H1 (cell line): ENCODE results near the gene GAN. TPM values are rescaled to one million over a fixed set of nuclear protein-coding genes. Genes with fewer than 3 reads are reported as not detected.

Source experiments
- CTCF ChIA-PET: fragments of 300-600 bp; sonication (Branson Sonifier 250); formaldehyde crosslinking; loops from one replicate; lab custom pipeline; 2021; ENCODE audit not compliant: partially characterized antibody; lab: Charles Lee
- POLR2A ChIA-PET: fragments of 300-600 bp; sonication (Branson Sonifier 250); formaldehyde crosslinking; loops from one replicate; lab custom pipeline; 2021; ENCODE audit warnings: inconsistent platforms; ENCODE audit not compliant: partially characterized antibody; lab: Charles Lee
- DNase-seq, 2 experiments: peaks; one replicate each; pipeline versions ENCODE4 v3.0.0 to v3.0.0-alpha.2; 2010 to 2022; ENCODE audit warnings: low spot score in 2 of 2, low read depth in 1 of 2, mixed read lengths in 1 of 2
- FAIRE-seq: peaks from 2 replicates; lab custom pipeline; 2011; peaks lifted over from hg19 to GRCh38; lab: Jason Lieb, UNC
- H2AFZ ChIP-seq: 2 replicates; pipeline ENCODE4 v1.8.1; 2012; ENCODE audit warnings: low read length, inconsistent platforms
- H2AK5ac ChIP-seq: 2 replicates; pipeline ENCODE4 v1.6.1; 2013; ENCODE audit warnings: low read depth, low read length
- H2BK120ac ChIP-seq: replicated peaks from 2 replicates; pipeline ENCODE3; 2013; ENCODE audit warnings: low read depth, low read length, inconsistent platforms
- H2BK12ac ChIP-seq: 2 replicates; pipeline ENCODE4 v1.6.1; 2013; ENCODE audit warnings: low read depth, low read length
- H2BK15ac ChIP-seq: 2 replicates; pipeline ENCODE4 v1.6.1; 2013; ENCODE audit warnings: low read length
- H2BK20ac ChIP-seq: 2 replicates; pipeline ENCODE4 v1.6.1; 2013; ENCODE audit warnings: low read length
- H2BK5ac ChIP-seq: 2 replicates; pipeline ENCODE4 v1.6.1; 2013; ENCODE audit warnings: low read depth, low read length
- H3K14ac ChIP-seq: 2 replicates; pipeline ENCODE4 v1.6.1; 2013; ENCODE audit warnings: inconsistent platforms; ENCODE audit not compliant: insufficient read length
- H3K18ac ChIP-seq: 2 replicates; pipeline ENCODE4 v1.6.1; 2013; ENCODE audit warnings: low read length; ENCODE audit errors: extremely low read depth
- H3K23ac ChIP-seq: 2 replicates; pipeline ENCODE4 v1.6.1; 2013; ENCODE audit warnings: inconsistent platforms; ENCODE audit not compliant: insufficient read length
- H3K23me2 ChIP-seq: 2 replicates; pipeline ENCODE4 v1.6.1; 2013; ENCODE audit warnings: low read depth, low read length
- H3K27ac ChIP-seq: 2 replicates; pipeline ENCODE4 v1.6.1; 2011; ENCODE audit warnings: low read depth, low read length, inconsistent platforms
- H3K27me3 ChIP-seq, 4 experiments: replicated peaks in 1 of 4; 1 replicate in 1 of 4; 2 replicates in 3 of 4; pipeline versions ENCODE4 v1.6.1 to v1.8.1; 2011 to 2013; ENCODE audit warnings: low read length in 3 of 4, mild to moderate bottlenecking in 3 of 4, inconsistent platforms in 2 of 4, mixed read lengths in 2 of 4, moderate library complexity in 1 of 4; ENCODE audit not compliant: control insufficient read depth in 3 of 4, insufficient read depth in 3 of 4; ENCODE audit errors: extremely low read depth in 1 of 4
- H3K36me3 ChIP-seq, 4 experiments: 2 replicates each; pipeline versions ENCODE4 v1.6.1 to v1.8.1; 2011 to 2013; ENCODE audit warnings: mild to moderate bottlenecking in 4 of 4, low read length in 3 of 4, moderate library complexity in 2 of 4, control low read depth in 1 of 4, inconsistent platforms in 1 of 4; ENCODE audit not compliant: insufficient read depth in 4 of 4, control insufficient read depth in 2 of 4
- H3K4ac ChIP-seq: replicated peaks from 2 replicates; pipeline ENCODE3; 2013; ENCODE audit warnings: low read length, low read depth, mixed read lengths, inconsistent platforms; ENCODE audit not compliant: insufficient read length
- H3K4me1 ChIP-seq, 4 experiments: replicated peaks in 1 of 4; 1 replicate in 1 of 4; 2 replicates in 3 of 4; pipeline versions ENCODE4 v1.6.1 to v1.8.1; 2011 to 2013; ENCODE audit warnings: low read length in 3 of 4, inconsistent platforms in 2 of 4, mixed read lengths in 1 of 4; ENCODE audit not compliant: insufficient read depth in 4 of 4, control insufficient read depth in 3 of 4
- H3K4me2 ChIP-seq, 2 experiments: 2 replicates each; pipeline versions ENCODE4 v1.6.1 to v1.8.1; 2011 to 2013; ENCODE audit warnings: low read depth in 2 of 2, low read length in 2 of 2, control low read depth in 1 of 2, inconsistent platforms in 1 of 2, mild to moderate bottlenecking in 1 of 2; ENCODE audit not compliant: insufficient read depth in 1 of 2
- H3K4me3 ChIP-seq, 4 experiments: fragments of 200-600, 300-600 bp in 1 of 4; sonication (generic), shearing (Covaris generic), sonication (Bioruptor Twin) in 1 of 4; 2 replicates each; pipeline versions ENCODE4 v1.5.1 to v1.8.1; 2011 to 2016; ENCODE audit warnings: low read length in 4 of 4, low read depth in 3 of 4, control low read depth in 2 of 4, inconsistent platforms in 2 of 4, mild to moderate bottlenecking in 2 of 4, mixed read lengths in 1 of 4, moderate library complexity in 1 of 4; ENCODE audit not compliant: insufficient read depth in 2 of 4; ENCODE audit errors: extremely low read depth in 1 of 4
- H3K56ac ChIP-seq: replicated peaks from 2 replicates; pipeline ENCODE3; 2013; ENCODE audit warnings: low read depth, mild to moderate bottlenecking, mixed read lengths, low read length, inconsistent platforms; ENCODE audit not compliant: insufficient read length
- H3K79me1 ChIP-seq: 2 replicates; pipeline ENCODE4 v1.6.1; 2013; ENCODE audit warnings: low read depth, low read length, control low read depth
- H3K79me2 ChIP-seq, 2 experiments: 2 replicates each; pipeline versions ENCODE4 v1.6.1 to v1.8.1; 2012 to 2013; ENCODE audit warnings: low read length in 2 of 2, mild to moderate bottlenecking in 2 of 2, inconsistent platforms in 1 of 2; ENCODE audit not compliant: insufficient read depth in 2 of 2, control insufficient read depth in 1 of 2
- H3K9ac ChIP-seq, 4 experiments: replicated peaks in 1 of 4; 1 replicate in 1 of 4; 2 replicates in 3 of 4; pipeline versions ENCODE4 v1.6.1 to v1.8.1; 2011 to 2013; ENCODE audit warnings: low read depth in 3 of 4, low read length in 3 of 4, control low read depth in 2 of 4, mild to moderate bottlenecking in 2 of 4, moderate library complexity in 2 of 4, inconsistent platforms in 1 of 4; ENCODE audit errors: extremely low read depth in 1 of 4
- H3K9me3 ChIP-seq, 2 experiments: 2 replicates each; pipeline versions ENCODE4 v1.6.1 to v1.8.1; 2012 to 2013; ENCODE audit warnings: mild to moderate bottlenecking in 2 of 2, moderate library complexity in 2 of 2, control low read depth in 1 of 2, inconsistent platforms in 1 of 2, low read depth in 1 of 2, low read length in 1 of 2, mixed read lengths in 1 of 2; ENCODE audit not compliant: insufficient read depth in 2 of 2
- H4K20me1 ChIP-seq, 2 experiments: replicated peaks in 1 of 2; 2 replicates each; pipeline versions ENCODE3 to v1.8.1; 2011 to 2013; ENCODE audit warnings: inconsistent platforms in 2 of 2, low read length in 2 of 2, mild to moderate bottlenecking in 1 of 2; ENCODE audit not compliant: insufficient read depth in 2 of 2, control insufficient read depth in 1 of 2
- H4K5ac ChIP-seq: 2 replicates; pipeline ENCODE4 v1.6.1; 2013; ENCODE audit warnings: low read length, low read depth, mixed read lengths, inconsistent platforms; ENCODE audit not compliant: insufficient read length
- H4K8ac ChIP-seq: 2 replicates; pipeline ENCODE4 v1.8.0; 2013; ENCODE audit warnings: mild to moderate bottlenecking, moderate library complexity, low read length, inconsistent platforms; ENCODE audit not compliant: insufficient read depth; ENCODE audit errors: extremely low read depth
- H4K91ac ChIP-seq: replicated peaks from 2 replicates; pipeline ENCODE3; 2013; ENCODE audit warnings: low read length, mixed read lengths, inconsistent platforms; ENCODE audit not compliant: insufficient read length
- BRCA1 ChIP-seq: IDR thresholded peaks from 2 replicates; pipeline ENCODE4 v1.6.1; 2012; ENCODE audit warnings: low read depth, low read length, improper control_type of control experiment
- CBX8 ChIP-seq: fragments of 300-800, 300-1000 bp; sonication (generic); IDR thresholded peaks from 2 replicates; pipeline ENCODE4 v1.7.1; 2016; ENCODE audit warnings: low read depth, low read length, borderline replicate concordance
- CHD2 ChIP-seq: IDR thresholded peaks from 2 replicates; pipeline ENCODE4 v1.6.1; 2012; ENCODE audit warnings: low read length, improper control_type of control experiment
- CTCF ChIP-seq, 3 experiments: IDR thresholded peaks; 1 replicate in 2 of 3; 2 replicates in 1 of 3; pipeline versions ENCODE4 v1.5.1 to v1.6.1; 2011; ENCODE audit warnings: low read length in 3 of 3, mild to moderate bottlenecking in 3 of 3, inconsistent platforms in 2 of 3, low read depth in 1 of 3, moderate library complexity in 1 of 3; ENCODE audit not compliant: insufficient read depth in 1 of 3; ENCODE audit errors: control extremely low read depth in 1 of 3
- HDAC6 ChIP-seq: IDR thresholded peaks from one replicate; pipeline ENCODE4 v1.7.1; 2012; ENCODE audit warnings: low read depth, mild to moderate bottlenecking, inconsistent platforms, low read length, moderate library complexity
- KDM5A ChIP-seq: fragments of 200-600 bp; IDR thresholded peaks from 2 replicates; pipeline ENCODE4 v1.7.1; 2012; ENCODE audit warnings: mild to moderate bottlenecking, low read length, inconsistent platforms, mixed read lengths
- RNF2 ChIP-seq: fragments of 200-900, 300-1000 bp; sonication (generic); IDR thresholded peaks from 2 replicates; pipeline ENCODE4 v1.7.1; 2016; ENCODE audit warnings: borderline replicate concordance, low read depth, mild to moderate bottlenecking, antibody characterized with exemption, low read length; ENCODE audit not compliant: poor library complexity, severe bottlenecking; ENCODE audit errors: missing control alignments
- SIX5 ChIP-seq: IDR thresholded peaks from 2 replicates; pipeline ENCODE4 v1.6.1; 2011; ENCODE audit warnings: mild to moderate bottlenecking, low read depth, low read length
- SRF ChIP-seq: IDR thresholded peaks from 2 replicates; pipeline ENCODE4 v1.6.1; 2011; ENCODE audit warnings: mild to moderate bottlenecking, low read depth, low read length, moderate library complexity
- SUZ12 ChIP-seq: fragments of 200-600 bp; sonication (generic); IDR thresholded peaks from 2 replicates; pipeline ENCODE4 v1.6.1; 2012; ENCODE audit warnings: mild to moderate bottlenecking, inconsistent platforms, low read length, moderate library complexity, mixed read lengths
- TCF12 ChIP-seq: IDR thresholded peaks from 2 replicates; pipeline ENCODE4 v1.6.1; 2011; ENCODE audit warnings: low read depth, mild to moderate bottlenecking, low read length
- TEAD4 ChIP-seq: IDR thresholded peaks from 2 replicates; pipeline ENCODE4 v1.6.1; 2012; ENCODE audit warnings: low read depth, low read length, inconsistent platforms, mixed read lengths
- WGBS, 2 experiments: shearing (Covaris generic) in 1 of 2; methylation state at CpG; one replicate each; pipeline versions ENCODE4 v1.1.6 to v1.1.7; 2013 to 2015; ENCODE audit warnings: low lambda C conversion rate in 2 of 2, mixed read lengths in 2 of 2, inconsistent platforms in 1 of 2, low coverage in 1 of 2, missing lambda C conversion rate in 1 of 2; ENCODE audit not compliant: insufficient replicate concordance in 2 of 2, insufficient coverage in 1 of 2, insufficient read length in 1 of 2; ENCODE audit errors: extremely low coverage in 1 of 2, missing lambda C conversion rate in 1 of 2; 5-methylcytosine and 5-hydroxymethylcytosine counted together
- polyA plus RNA-seq, 7 experiments: library from polyadenylated mRNA; depleted of rRNA in 3 of 7; stranded (reverse) in 5 of 7; unstranded in 2 of 7; fragments of >200 nt in 5 of 7; fragments of 200-250 nt in 2 of 7; gene quantifications; 1 replicate in 5 of 7; 2 replicates in 1 of 7; 4 replicates in 1 of 7; pipeline versions ENCODE4 v1.2.1 to v1.2.3, GENCODE V29; 2011 to 2013; ENCODE audit warnings: missing spikeins in 2 of 7, mixed read lengths in 2 of 7
- total RNA-seq: library from RNA; stranded (reverse); fragmentation: NEBNext Ultra II Directional; extraction: Animal tissue kit (Norgen Biotek cat#: 25700); gene quantifications from 2 replicates; pipeline ENCODE4 v1.2.1, GENCODE V29; 2021

GAN gene
- total and polyA plus RNA-seq, 2 of the 8 experiments (the other 6 are each of a cell fraction or from before 2014, with no cell fraction given) = 4.5 to 23.9 TPM

- H3K56ac ChIP-seq = no peak overlapping the region
- no peak for FAIRE-seq
- H3K9me3 ChIP-seq = 0 out of 4 replicates have a peak, but pooled peaks cover 0 to 4% of the 10 kb centered on the region in 2 experiments
- ChIA-PET POLR2A (no interaction called here), CTCF (interaction anchor here (0.6 to 2.9 kb wide), 24 partner anchors 17 to 361 kb away, joined by 3 to 24 read pairs (median 3); no protein-coding TSS in a partner anchor)
- H3K4me2 ChIP-seq = peak overlapping the region in 1 of 2 experiments; percentile 78; a peak in 1 of 4 replicates
- H3K27ac ChIP-seq = no peak overlapping the region
- H3K23me2 ChIP-seq = no peaks in the 10 kb centered on the region
- H2BK120ac ChIP-seq = no peak overlapping the region
- H2BK5ac ChIP-seq = no peak overlapping the region
- H4K8ac ChIP-seq = peak overlapping the region; percentile 85; the same call in 1 of the 2 replicates
- H3K14ac ChIP-seq = no peak overlapping the region
- DNase-seq = no peak
- H3K27me3 ChIP-seq = no peaks in the 10 kb centered on the region; a peak in 2 of 7 replicates
- no peak overlapping the region for H2BK12ac ChIP-seq
- peaks cover 0 to 5% (median 2%) of the 10 kb centered on the region in 4 experiments; a peak in 4 of 7 replicates for H3K4me1 ChIP-seq
- no peak overlapping the region for H2BK15ac ChIP-seq
- H3K18ac ChIP-seq = no peak overlapping the region
- peak overlapping the region in 1 of 4 experiments; percentile 49; a peak in 1 of 8 replicates for H3K4me3 ChIP-seq
- no peak overlapping the region for H2AK5ac ChIP-seq
- H3K4ac ChIP-seq = no peak overlapping the region
- no peaks in the 10 kb centered on the region for H4K20me1 ChIP-seq
- H3K79me1 ChIP-seq = no peaks in the 10 kb centered on the region
- H4K91ac ChIP-seq = no peak overlapping the region
- no peak overlapping the region for H2AFZ ChIP-seq
- no peak overlapping the region for H2BK20ac ChIP-seq
- H3K23ac ChIP-seq = no peak overlapping the region
- H3K79me2 ChIP-seq = no peaks in the 10 kb centered on the region
- no peak overlapping the region for H3K9ac ChIP-seq
- H4K5ac ChIP-seq = no peak overlapping the region
- WGBS, 2 experiments = 25% methylated on average over 4 of the region's 5 CpGs; no CpG with 5 or more reads in 1 of the 2 experiments
- H3K36me3 ChIP-seq = no peaks in the 10 kb centered on the region
- TF ChIP-seq CHD2 (no peak), HDAC6 (no peak), BRCA1 (no peak), CBX8 (no peak), SRF (no peak), KDM5A (no peak), SUZ12 (no peak), CTCF (IDR thresholded peaks at IDR 0.05; ENCODE audit: control extremely low read depth in 1 of 3, insufficient read depth in 1 of 3, low read depth in 1 of 3, low read length in 3 of 3) (no peak), TEAD4 (no peak), SIX5 (no peak), RNF2 (no peak), TCF12 (no peak)
Observed at GRCh38 chr16:81403208-81403600, 88.4 kb downstream of the GAN start.
